NCI-H82 treated with DMSO at 0.1 percent for 48 hours (cell line): Measurements from ENCODE around the gene RTL10.

Source experiments
- DNase-seq: peaks from one replicate; lab custom pipeline; 2025; ENCODE audit not compliant: unreplicated experiment; lab: John Stamatoyannopoulos, UW

RTL10 gene

GRCh38 chr22:19825904-19826618, 28.6 kb downstream of the RTL10 start:
- DNase-seq: no peak

GRCh38 chr22:19824926-19825339, 29.7 kb downstream of the RTL10 start:
- DNase-seq: no peak

GRCh38 chr22:19824212-19824925, 30.3 kb downstream of the RTL10 start:
- DNase-seq: no peak

- DNase-seq: no peak
Measured at GRCh38 chr22:19823902-19824211, 30.8 kb downstream of the RTL10 start.

- no peak for DNase-seq
Measured at GRCh38 chr22:19823191-19823901, 31.3 kb downstream of the RTL10 start.

- DNase-seq: no peak
Measured at GRCh38 chr22:19822301-19823117, 32.2 kb downstream of the RTL10 start.

GRCh38 chr22:19821523-19822300, 33.0 kb downstream of the RTL10 start:
- no peak for DNase-seq

- DNase-seq: no peak
Measured at GRCh38 chr22:19820880-19821522, 33.7 kb downstream of the RTL10 start.

- no peak for DNase-seq
Measured at GRCh38 chr22:19819911-19820879, 34.5 kb downstream of the RTL10 start.

GRCh38 chr22:19819208-19819910, 35.3 kb downstream of the RTL10 start:
- no peak for DNase-seq

- DNase-seq: no peak
Measured at GRCh38 chr22:19818324-19819207, 36.1 kb downstream of the RTL10 start.

GRCh38 chr22:19816372-19817119, 38.1 kb downstream of the RTL10 start:
- DNase-seq: no peak

GRCh38 chr22:19815823-19816290, 38.8 kb downstream of the RTL10 start:
- DNase-seq: no peak

GRCh38 chr22:19815093-19815822, 39.4 kb downstream of the RTL10 start:
- no peak for DNase-seq

GRCh38 chr22:19814428-19814827, 40.2 kb downstream of the RTL10 start:
- no peak for DNase-seq

GRCh38 chr22:19812910-19813309, 41.8 kb downstream of the RTL10 start:
- no peak for DNase-seq
